SIG-M5 (cell line): ENCODE measurements around the gene MYO10.
"Not testable (repeated sequence)": the region's sequence is repeated elsewhere in the genome, so short reads cannot be mapped to it uniquely, and the experiment has no call there.

ENCODE experiments used
- DNase-seq: peaks from one replicate; lab custom pipeline; 2025; lab: John Stamatoyannopoulos, UW

Gene MYO10

GRCh38 chr5:16740811-16741392 is 195.2 kb downstream of the MYO10 start:
- no peak for DNase-seq

DNA sequence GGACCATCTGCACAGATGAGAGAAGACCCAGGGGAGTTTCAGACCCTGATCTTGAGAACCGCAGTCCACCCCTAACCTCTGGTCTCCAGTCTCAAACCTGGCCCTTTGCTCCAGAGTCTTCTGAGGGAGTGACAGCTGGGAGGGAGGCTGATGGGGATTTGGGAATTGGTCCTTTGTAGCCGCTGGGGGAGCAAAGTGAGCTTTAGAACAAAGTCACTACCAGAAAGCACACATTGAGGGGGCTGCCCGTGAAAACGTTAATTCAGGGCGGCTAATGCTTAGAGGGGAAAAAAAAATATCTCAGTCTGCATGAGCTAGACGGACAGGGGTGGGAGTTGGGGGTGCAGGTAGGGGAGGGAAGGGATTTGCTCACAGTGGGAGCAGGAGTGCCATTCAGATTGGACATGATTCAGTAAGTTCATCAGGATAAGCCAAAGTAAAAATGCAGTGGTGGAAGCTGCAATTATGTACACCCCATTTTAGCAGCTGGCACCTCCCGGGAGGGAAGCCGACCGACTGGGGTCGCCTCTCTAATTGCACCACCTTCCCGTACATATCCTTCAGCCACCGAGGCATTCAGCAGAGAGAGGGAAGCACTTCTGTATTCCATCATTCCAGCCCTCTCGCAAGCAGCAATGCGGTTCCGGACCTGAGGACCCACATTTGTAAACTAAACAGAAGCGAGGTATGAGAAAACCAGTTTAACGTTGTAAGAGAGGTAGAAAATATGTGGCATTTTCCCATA is 195.8 kb downstream of the MYO10 start:
- no peak for DNase-seq

DNA sequence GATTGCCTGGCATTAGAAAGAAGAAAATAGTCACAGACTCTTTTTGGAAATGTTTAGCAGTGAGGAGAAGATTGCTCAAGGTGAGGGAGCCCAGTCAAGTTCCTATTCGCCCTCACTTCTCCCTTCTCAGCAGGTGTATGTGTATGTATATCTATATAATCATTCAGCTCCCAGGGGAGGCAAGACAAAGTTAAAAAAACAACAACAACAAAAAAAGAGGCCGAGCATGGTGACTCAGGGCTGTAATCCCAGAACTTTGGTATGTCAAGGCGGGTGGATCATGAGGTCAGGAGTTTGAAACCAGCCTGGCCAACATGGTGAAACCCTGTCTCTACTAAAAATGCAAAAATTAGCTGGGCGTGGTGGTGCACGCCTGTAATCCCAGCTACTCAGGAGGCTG is 197.7 kb downstream of the MYO10 start:
- DNase-seq = not testable (repeated sequence)

GRCh38 chr5:16737620-16738364 is 198.3 kb downstream of the MYO10 start:
- no peak for DNase-seq

DNA sequence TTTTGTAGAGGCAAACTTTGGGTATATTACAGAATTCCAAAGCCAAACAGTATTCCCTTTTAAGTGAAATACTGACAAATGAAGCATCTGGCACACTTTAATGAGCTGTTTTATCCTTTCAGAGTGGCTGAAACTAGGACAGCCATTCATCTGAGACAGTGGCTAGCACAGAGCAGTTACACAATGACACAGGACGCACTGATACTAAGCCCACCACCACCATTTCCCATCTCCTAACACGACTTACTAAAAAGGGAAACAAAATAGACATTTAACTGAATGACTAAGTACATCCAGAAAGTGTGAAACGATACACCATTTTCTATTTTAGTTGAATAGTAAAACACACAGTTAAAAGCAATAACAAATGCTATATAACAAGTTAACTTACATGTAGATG is 198.9 kb downstream of the MYO10 start:
- no peak for DNase-seq

DNA sequence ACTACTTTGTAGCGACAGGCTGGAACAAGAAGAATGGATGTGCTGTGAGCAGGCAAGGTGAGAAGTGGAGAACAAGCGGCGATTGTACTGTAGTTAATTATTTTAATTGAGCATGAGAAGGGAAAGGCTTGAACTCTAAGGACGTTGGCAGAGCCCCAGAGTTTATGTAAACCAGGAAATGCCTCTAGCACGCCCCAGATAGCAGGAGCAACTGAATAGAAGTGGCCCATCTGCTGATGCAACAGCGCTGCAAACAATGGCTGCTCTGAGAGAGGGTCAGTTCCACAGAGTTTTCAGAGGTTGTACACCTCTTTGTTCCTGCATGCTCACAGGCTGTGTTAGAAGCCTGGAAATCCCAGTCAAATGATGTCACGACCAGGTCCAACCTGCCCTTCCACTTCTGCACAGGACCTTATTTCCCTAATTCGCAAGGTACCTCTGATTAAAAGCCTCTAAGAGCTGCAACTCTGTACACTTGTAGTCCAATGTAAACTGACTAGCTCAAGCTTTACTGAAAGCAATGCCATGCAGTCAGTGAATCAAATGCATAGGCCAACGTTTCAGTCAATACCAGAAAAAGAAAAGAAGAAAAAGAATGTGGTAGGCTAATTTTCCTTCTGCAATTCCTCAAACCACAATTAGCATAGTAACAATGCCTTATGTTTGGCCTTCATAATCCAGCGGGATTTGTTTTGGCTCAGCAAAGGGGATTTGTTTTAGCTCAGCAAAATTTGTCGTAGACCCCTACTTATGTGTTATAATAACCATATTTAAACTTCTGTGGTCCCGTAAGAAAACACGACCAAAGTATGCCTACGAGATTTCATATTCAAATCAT is 199.7 kb downstream of the MYO10 start:
- no peak for DNase-seq

DNA sequence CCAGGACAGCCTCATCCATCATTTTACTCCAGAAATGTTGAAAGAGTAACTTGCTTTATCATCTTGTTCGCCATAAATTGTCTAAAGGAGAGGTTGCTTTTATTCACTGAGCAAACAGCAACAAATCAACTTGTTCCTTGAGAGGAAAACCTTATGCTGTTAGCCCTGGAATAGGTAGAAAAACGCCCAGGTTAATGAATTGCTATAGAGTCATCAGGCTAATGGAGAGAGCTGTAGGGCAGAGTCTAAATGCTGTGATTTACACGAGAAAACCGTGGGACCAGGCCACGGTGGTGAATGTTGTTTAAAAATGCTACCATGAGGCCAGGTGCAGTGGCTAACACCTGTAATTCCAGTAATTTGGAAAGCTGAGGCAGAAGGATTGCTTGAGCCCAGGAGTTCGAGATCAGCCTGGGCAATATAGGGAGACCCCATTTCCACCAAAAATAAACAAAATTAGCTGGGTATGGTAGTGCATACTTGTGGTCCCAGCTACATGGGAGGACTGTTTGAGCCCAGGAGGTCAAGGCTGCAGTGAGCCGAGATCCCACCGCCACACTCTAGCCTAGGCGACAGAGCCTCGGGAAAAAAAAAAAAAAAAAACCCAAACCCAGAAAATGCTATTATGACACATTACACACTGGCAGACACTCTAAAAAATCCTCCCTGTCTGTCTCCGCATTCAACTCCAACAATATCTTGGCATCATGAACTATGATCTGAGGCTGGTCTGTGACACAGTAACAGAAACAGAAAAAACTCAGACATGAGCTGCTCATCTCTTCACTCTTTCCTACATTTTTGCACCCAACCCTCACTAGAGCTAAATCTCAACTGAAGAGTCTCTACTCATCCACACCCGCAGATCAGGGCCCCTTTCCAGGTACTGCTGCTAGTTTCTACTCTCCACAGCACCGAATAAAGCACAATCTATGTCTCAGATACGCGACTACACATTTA is 200.7 kb downstream of the MYO10 start:
- DNase-seq = no peak

DNA sequence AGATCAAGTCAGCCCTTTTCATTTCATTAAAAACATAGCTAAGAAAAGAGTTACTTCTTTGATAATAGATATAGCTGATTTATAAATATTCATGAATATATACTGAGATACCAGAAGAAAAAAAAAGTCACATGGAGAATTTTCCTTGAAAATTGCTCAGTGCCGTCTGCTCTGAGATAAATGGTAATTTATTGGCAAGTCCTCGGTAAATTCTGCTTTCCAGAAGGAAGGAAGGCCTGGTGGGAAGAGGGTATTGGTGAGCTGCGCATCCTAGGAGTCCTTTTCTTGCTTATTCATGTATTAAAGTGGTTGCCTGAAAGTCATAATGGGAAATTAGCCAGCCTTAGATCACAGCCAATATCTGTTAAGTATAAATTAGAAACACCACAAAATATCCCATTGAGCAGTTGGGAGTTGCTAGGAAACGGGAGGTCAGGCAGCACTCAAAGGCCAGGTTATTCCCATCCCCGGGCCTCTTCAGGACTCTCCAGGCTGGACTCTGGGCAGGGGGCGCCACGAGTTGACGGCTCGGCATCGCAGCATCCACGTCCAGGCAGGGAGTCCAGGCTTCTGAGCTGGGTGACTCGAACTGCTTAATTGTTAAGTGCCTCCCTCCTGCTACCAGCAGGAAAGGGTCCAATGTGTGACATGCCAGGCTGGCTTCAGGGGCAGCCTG is 202.6 kb downstream of the MYO10 start:
- DNase-seq = no peak

GRCh38 chr5:16732356-16732755 is 203.7 kb downstream of the MYO10 start:
- no peak for DNase-seq

DNA sequence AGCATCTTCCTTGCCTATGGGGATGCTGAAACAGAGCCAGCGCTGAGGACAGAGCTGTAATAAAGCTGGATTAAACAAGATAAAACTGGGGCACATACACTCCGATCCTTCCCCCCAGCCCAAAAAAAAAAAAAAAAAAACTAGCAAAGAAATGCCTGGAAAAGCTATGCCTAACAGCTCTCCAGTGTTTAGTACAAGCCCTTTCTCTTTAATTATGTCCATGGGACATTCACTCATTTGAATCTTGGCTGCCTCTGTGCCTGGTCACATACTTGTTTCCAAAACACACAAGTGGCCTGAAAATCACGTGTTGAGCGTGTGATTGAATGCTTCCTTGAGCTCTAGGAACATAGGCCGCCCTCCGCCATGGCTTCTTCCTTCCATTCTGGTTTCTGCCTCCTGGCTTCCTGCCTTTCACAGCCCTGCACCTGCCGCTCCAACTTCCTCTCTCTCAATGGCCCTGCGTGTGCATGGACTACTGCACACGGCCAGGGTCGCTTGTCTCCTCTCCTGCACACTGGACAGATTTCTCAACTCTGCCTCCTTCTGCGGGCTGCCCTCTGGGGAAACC is 208.2 kb downstream of the MYO10 start:
- DNase-seq = no peak

DNA sequence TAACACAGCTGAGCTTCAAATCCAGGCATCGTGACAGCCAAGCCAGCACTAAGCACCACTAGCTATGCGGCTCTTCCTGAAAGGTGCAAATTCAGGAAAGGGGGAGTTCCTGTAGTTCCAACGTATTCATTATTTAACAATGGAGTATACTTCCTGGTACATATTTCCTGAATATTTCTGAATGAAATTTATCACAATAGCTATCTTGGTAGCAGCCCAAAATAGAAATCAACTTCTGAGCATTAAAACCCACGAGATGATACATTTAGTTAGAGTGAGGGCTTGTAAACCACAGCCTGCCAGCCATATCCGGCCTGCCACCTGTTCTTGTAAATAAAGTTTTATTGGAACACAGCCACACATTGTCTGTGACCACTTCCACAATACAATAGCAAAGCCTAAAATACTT is 209.5 kb downstream of the MYO10 start:
- DNase-seq = no peak

- no peak for DNase-seq
These were observed 210.5 kb downstream of the MYO10 start for GRCh38 chr5:16725575-16725974.

- DNase-seq = no peak
These were observed 212.3 kb downstream of the MYO10 start for GRCh38 chr5:16723821-16724220.

DNA sequence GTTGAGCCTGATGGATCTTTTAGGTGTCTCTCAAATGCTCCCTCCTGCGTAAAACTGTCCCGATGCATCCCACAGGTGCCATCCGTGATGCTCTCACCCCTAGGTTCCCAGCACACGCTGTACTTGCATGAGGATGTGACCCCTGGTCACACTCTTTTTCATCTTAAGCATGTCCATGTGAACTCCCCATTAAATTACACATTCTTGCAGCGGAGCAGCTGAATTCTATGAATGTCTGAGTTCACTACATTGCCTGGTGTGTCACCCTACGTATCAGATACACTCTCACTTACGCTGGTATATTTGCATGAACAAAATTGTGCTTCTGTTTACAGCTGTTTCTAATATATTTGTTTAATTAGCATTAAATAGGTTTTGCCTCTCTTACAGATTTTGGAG is 214.0 kb downstream of the MYO10 start:
- DNase-seq = no peak

GRCh38 chr5:16721151-16722096 is 214.7 kb downstream of the MYO10 start:
- no peak for DNase-seq

- DNase-seq = not testable (repeated sequence)
These were observed 218.1 kb downstream of the MYO10 start for GRCh38 chr5:16718036-16718435.

GRCh38 chr5:16713386-16713928 is 222.6 kb downstream of the MYO10 start:
- no peak for DNase-seq

DNA sequence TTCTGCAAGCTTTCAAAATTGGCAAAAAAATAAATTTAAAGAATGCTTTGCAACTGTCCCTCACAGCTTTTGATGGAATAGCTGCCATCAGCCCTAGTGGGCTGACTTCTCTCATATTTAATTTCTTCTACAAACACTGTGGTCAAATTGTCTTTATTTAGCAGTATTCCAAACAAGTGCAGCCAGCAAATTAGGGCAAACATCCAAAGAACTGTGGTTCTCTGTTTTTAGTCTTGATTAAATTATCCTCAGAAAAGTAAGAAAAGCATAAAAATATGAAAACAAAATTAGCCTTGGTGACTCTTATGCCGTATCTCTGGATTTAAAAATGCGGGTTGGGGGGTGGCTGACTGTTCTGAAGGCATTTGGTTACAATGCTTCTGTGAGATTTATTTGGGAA is 223.5 kb downstream of the MYO10 start:
- DNase-seq = no peak

GRCh38 chr5:16712178-16712577 is 223.9 kb downstream of the MYO10 start:
- DNase-seq = no peak
